ENCODE data around the gene CEP41.

DNA sequence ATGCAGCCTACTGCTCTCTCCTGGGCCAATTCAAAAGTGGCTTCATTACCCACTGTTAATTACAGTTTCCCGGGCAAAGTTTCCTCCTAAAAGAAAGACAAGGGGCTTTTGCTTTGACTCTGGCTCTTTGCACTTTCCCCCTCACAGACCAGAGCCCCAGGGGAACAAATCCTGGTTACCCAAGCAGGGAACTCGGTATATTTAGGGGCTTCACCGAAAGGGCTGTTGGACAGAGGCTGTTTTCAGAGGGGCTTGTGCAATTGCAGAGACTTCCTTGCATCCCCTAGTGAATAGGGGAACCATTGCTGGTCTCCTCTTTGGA, 53.5 kb downstream of the CEP41 start:
- TF ChIP-seq, protein P1, sequence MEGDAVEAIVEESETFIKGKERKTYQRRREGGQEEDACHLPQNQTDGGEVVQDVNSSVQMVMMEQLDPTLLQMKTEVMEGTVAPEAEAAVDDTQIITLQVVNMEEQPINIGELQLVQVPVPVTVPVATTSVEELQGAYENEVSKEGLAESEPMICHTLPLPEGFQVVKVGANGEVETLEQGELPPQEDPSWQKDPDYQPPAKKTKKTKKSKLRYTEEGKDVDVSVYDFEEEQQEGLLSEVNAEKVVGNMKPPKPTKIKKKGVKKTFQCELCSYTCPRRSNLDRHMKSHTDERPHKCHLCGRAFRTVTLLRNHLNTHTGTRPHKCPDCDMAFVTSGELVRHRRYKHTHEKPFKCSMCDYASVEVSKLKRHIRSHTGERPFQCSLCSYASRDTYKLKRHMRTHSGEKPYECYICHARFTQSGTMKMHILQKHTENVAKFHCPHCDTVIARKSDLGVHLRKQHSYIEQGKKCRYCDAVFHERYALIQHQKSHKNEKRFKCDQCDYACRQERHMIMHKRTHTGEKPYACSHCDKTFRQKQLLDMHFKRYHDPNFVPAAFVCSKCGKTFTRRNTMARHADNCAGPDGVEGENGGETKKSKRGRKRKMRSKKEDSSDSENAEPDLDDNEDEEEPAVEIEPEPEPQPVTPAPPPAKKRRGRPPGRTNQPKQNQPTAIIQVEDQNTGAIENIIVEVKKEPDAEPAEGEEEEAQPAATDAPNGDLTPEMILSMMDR (IDR thresholded peaks at IDR 0.05): no peak
- TF ChIP-seq PHF8 (IDR thresholded peaks at IDR 0.05; ENCODE audit: borderline replicate concordance, low read depth) (no peak), RAD21 (conservative IDR thresholded peaks at IDR 0.05 in 1 of 2, IDR thresholded peaks at IDR 0.05 in 1 of 2) (no peak), MAFK (IDR thresholded peaks at IDR 0.05; ENCODE audit: partially characterized antibody) (no peak), USF2 (IDR thresholded peaks at IDR 0.05) (no peak), POLR2AphosphoS2 (conservative IDR thresholded peaks at IDR 0.05; ENCODE audit: low read length) (no peak), RNF2 (IDR thresholded peaks at IDR 0.05; ENCODE audit: borderline replicate concordance, low read depth) (no peak), TFCP2L1 (CRISPR knock-in tag; IDR thresholded peaks at IDR 0.05) (no peak), ZSCAN20 (CRISPR knock-in tag; IDR thresholded peaks at IDR 0.05) (no peak), SREBF2 (IDR thresholded peaks at IDR 0.05) (no peak), ESRRA (IDR thresholded peaks at IDR 0.05; ENCODE audit: borderline replicate concordance, low read length) (no peak)
- TF ChIP-seq, protein P2, sequence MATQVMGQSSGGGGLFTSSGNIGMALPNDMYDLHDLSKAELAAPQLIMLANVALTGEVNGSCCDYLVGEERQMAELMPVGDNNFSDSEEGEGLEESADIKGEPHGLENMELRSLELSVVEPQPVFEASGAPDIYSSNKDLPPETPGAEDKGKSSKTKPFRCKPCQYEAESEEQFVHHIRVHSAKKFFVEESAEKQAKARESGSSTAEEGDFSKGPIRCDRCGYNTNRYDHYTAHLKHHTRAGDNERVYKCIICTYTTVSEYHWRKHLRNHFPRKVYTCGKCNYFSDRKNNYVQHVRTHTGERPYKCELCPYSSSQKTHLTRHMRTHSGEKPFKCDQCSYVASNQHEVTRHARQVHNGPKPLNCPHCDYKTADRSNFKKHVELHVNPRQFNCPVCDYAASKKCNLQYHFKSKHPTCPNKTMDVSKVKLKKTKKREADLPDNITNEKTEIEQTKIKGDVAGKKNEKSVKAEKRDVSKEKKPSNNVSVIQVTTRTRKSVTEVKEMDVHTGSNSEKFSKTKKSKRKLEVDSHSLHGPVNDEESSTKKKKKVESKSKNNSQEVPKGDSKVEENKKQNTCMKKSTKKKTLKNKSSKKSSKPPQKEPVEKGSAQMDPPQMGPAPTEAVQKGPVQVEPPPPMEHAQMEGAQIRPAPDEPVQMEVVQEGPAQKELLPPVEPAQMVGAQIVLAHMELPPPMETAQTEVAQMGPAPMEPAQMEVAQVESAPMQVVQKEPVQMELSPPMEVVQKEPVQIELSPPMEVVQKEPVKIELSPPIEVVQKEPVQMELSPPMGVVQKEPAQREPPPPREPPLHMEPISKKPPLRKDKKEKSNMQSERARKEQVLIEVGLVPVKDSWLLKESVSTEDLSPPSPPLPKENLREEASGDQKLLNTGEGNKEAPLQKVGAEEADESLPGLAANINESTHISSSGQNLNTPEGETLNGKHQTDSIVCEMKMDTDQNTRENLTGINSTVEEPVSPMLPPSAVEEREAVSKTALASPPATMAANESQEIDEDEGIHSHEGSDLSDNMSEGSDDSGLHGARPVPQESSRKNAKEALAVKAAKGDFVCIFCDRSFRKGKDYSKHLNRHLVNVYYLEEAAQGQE (IDR thresholded peaks at IDR 0.05): no peak
